OCI-LY1 (cell line): ENCODE results near the gene ZNF275.

ENCODE experiments used
- EZH2 ChIP-seq: fragments of 200-600 bp; sonication (generic), shearing (Covaris generic); IDR thresholded peaks from 2 replicates; pipeline ENCODE4 v1.8.0; 2017; ENCODE audit warnings: borderline replicate concordance, mixed run types, mild to moderate bottlenecking, antibody characterized with exemption, low read length, moderate library complexity, mixed read lengths
- TF ChIP-seq, protein P1 (sequence below): fragments of 200-600 bp; sonication (generic), shearing (Covaris generic); IDR thresholded peaks from 2 replicates; pipeline ENCODE4 v1.5.1; 2017; ENCODE audit warnings: mild to moderate bottlenecking, antibody characterized with exemption, low read length, moderate library complexity, mixed read lengths

DNA sequence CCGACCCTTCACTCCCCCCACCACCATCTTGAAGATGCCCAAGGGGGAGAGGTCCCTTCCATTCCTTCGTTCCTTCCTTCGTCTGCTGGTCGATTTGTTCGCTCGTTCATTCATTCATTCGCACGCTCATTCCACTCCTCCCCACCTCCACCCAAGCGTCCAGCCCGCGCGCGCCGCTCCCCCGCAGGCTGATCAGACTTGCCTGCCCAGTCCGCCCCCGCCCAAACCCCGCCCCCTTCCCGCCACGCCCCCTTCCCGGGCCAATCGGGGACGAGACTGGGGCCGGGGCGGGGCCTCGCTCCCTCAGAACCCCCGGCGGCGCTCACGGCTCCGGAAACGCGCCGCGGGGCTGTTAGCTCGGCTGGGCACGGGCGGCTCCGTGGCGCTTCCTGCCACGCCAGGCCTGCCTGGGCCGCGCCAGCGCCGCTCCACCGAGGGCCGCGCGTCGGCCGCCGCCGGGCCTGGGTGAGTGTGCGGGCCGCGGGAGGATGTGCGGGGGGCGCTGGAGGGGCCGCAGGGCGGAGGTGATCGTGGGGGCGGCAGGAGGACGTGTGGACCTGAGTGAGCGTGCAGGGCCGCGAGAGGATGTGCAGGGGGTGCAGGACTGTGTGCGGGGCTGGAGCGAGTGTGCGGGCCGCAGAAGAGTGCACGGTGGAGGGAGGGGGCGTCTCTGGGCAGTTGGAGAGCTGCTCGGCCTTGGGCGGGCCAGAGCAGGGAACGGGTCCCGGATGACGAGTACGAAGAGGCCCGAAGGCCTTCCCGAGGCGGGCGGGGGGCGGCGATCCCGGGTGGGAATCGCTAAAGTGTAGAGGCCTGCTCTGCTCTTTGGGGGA lies at the start of gene ZNF275:
- TF ChIP-seq, protein P1, sequence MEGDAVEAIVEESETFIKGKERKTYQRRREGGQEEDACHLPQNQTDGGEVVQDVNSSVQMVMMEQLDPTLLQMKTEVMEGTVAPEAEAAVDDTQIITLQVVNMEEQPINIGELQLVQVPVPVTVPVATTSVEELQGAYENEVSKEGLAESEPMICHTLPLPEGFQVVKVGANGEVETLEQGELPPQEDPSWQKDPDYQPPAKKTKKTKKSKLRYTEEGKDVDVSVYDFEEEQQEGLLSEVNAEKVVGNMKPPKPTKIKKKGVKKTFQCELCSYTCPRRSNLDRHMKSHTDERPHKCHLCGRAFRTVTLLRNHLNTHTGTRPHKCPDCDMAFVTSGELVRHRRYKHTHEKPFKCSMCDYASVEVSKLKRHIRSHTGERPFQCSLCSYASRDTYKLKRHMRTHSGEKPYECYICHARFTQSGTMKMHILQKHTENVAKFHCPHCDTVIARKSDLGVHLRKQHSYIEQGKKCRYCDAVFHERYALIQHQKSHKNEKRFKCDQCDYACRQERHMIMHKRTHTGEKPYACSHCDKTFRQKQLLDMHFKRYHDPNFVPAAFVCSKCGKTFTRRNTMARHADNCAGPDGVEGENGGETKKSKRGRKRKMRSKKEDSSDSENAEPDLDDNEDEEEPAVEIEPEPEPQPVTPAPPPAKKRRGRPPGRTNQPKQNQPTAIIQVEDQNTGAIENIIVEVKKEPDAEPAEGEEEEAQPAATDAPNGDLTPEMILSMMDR, result no peak
- no peak for TF ChIP-seq EZH2
